ENCODE data around the gene PSMA2.
"Not testable (repeated sequence)": the region's sequence is repeated elsewhere in the genome, so short reads cannot be mapped to it uniquely, and the experiment has no call there.

Gene PSMA2

GRCh38 chr7:42885183-42885582 lies 46.8 kb downstream of the PSMA2 start:
- not testable (repeated sequence) for H3K9ac ChIP-seq (ENCODE audit: low read length in 5 of 5); H3K9me3 ChIP-seq (ENCODE audit: control insufficient read depth in 5 of 5, low read length in 5 of 5); H3K27me3 ChIP-seq (ENCODE audit: control insufficient read depth in 5 of 5, insufficient read depth in 4 of 5, low read length in 5 of 5); H3K27ac ChIP-seq (ENCODE audit: low read depth, low read length); H3K36me3 ChIP-seq (ENCODE audit: control insufficient read depth in 5 of 5, insufficient read depth in 5 of 5, low read length in 5 of 5); H3K4me3 ChIP-seq (ENCODE audit: low read depth in 1 of 5, low read length in 5 of 5)
- H3K4me1 ChIP-seq (ENCODE audit: control insufficient read depth in 5 of 5, insufficient read depth in 5 of 5, low read length in 5 of 5) = peaks cover 0 to 26% (median 16%) of the 10 kb centered on the region in 5 donors

GRCh38 chr7:42883950-42884349 lies 48.0 kb downstream of the PSMA2 start:
- Histone ChIP-seq H3K9me3 (ENCODE audit: control insufficient read depth in 5 of 5, low read length in 5 of 5) (no peaks in the 10 kb centered on the region), H3K9ac (ENCODE audit: low read length in 5 of 5) (no peak overlapping the region), H3K4me3 (ENCODE audit: low read depth in 1 of 5, low read length in 5 of 5) (no peak overlapping the region), H3K27ac (ENCODE audit: low read depth, low read length) (no peak overlapping the region), H3K36me3 (ENCODE audit: control insufficient read depth in 5 of 5, insufficient read depth in 5 of 5, low read length in 5 of 5) (no peaks in the 10 kb centered on the region), H3K27me3 (ENCODE audit: control insufficient read depth in 5 of 5, insufficient read depth in 4 of 5, low read length in 5 of 5) (no peaks in the 10 kb centered on the region), H3K4me1 (ENCODE audit: control insufficient read depth in 5 of 5, insufficient read depth in 5 of 5, low read length in 5 of 5) (peaks cover 0 to 16% (median 15%) of the 10 kb centered on the region in 5 donors)

GRCh38 chr7:42880392-42880791 lies 51.6 kb downstream of the PSMA2 start:
- Histone ChIP-seq H3K4me3 (ENCODE audit: low read depth in 1 of 5, low read length in 5 of 5) (no peak overlapping the region), H3K9me3 (ENCODE audit: control insufficient read depth in 5 of 5, low read length in 5 of 5) (no peaks in the 10 kb centered on the region), H3K9ac (ENCODE audit: low read length in 5 of 5) (no peak overlapping the region), H3K4me1 (ENCODE audit: control insufficient read depth in 5 of 5, insufficient read depth in 5 of 5, low read length in 5 of 5) (peaks cover 0 to 2% (median 0%) of the 10 kb centered on the region in 5 donors), H3K36me3 (ENCODE audit: control insufficient read depth in 5 of 5, insufficient read depth in 5 of 5, low read length in 5 of 5) (no peaks in the 10 kb centered on the region), H3K27me3 (ENCODE audit: control insufficient read depth in 5 of 5, insufficient read depth in 4 of 5, low read length in 5 of 5) (no peaks in the 10 kb centered on the region), H3K27ac (ENCODE audit: low read depth, low read length) (no peak overlapping the region)

- Histone ChIP-seq H3K4me3 (ENCODE audit: low read depth in 1 of 5, low read length in 5 of 5) (no peak overlapping the region), H3K27ac (ENCODE audit: low read depth, low read length) (no peak overlapping the region), H3K4me1 (ENCODE audit: control insufficient read depth in 5 of 5, insufficient read depth in 5 of 5, low read length in 5 of 5) (peaks cover 0 to 2% (median 0%) of the 10 kb centered on the region in 5 donors), H3K27me3 (ENCODE audit: control insufficient read depth in 5 of 5, insufficient read depth in 4 of 5, low read length in 5 of 5) (no peaks in the 10 kb centered on the region), H3K36me3 (ENCODE audit: control insufficient read depth in 5 of 5, insufficient read depth in 5 of 5, low read length in 5 of 5) (no peaks in the 10 kb centered on the region), H3K9ac (ENCODE audit: low read length in 5 of 5) (no peak overlapping the region), H3K9me3 (ENCODE audit: control insufficient read depth in 5 of 5, low read length in 5 of 5) (no peaks in the 10 kb centered on the region)
Measured at GRCh38 chr7:42878303-42878702, 53.7 kb downstream of the PSMA2 start.

- Histone ChIP-seq H3K9me3 (ENCODE audit: control insufficient read depth in 5 of 5, low read length in 5 of 5) (no peaks in the 10 kb centered on the region), H3K27me3 (ENCODE audit: control insufficient read depth in 5 of 5, insufficient read depth in 4 of 5, low read length in 5 of 5) (no peaks in the 10 kb centered on the region), H3K27ac (ENCODE audit: low read depth, low read length) (no peak overlapping the region), H3K9ac (ENCODE audit: low read length in 5 of 5) (no peak overlapping the region), H3K4me1 (ENCODE audit: control insufficient read depth in 5 of 5, insufficient read depth in 5 of 5, low read length in 5 of 5) (peaks cover 0 to 2% (median 0%) of the 10 kb centered on the region in 5 donors), H3K4me3 (ENCODE audit: low read depth in 1 of 5, low read length in 5 of 5) (no peak overlapping the region), H3K36me3 (ENCODE audit: control insufficient read depth in 5 of 5, insufficient read depth in 5 of 5, low read length in 5 of 5) (no peaks in the 10 kb centered on the region)
Measured at GRCh38 chr7:42877862-42878261, 54.1 kb downstream of the PSMA2 start.

- Histone ChIP-seq H3K36me3 (ENCODE audit: control insufficient read depth in 5 of 5, insufficient read depth in 5 of 5, low read length in 5 of 5) (no peaks in the 10 kb centered on the region), H3K9me3 (ENCODE audit: control insufficient read depth in 5 of 5, low read length in 5 of 5) (no peaks in the 10 kb centered on the region), H3K4me1 (ENCODE audit: control insufficient read depth in 5 of 5, insufficient read depth in 5 of 5, low read length in 5 of 5) (peaks cover 0 to 2% (median 0%) of the 10 kb centered on the region in 5 donors), H3K27ac (ENCODE audit: low read depth, low read length) (no peak overlapping the region), H3K4me3 (ENCODE audit: low read depth in 1 of 5, low read length in 5 of 5) (no peak overlapping the region), H3K9ac (ENCODE audit: low read length in 5 of 5) (no peak overlapping the region), H3K27me3 (ENCODE audit: control insufficient read depth in 5 of 5, insufficient read depth in 4 of 5, low read length in 5 of 5) (no peaks in the 10 kb centered on the region)
Measured at GRCh38 chr7:42876182-42877068, 55.5 kb downstream of the PSMA2 start.

- Histone ChIP-seq H3K4me3 (ENCODE audit: low read depth in 1 of 5, low read length in 5 of 5) (no peak overlapping the region), H3K9me3 (ENCODE audit: control insufficient read depth in 5 of 5, low read length in 5 of 5) (peaks cover 0 to 7% (median 0%) of the 10 kb centered on the region in 5 donors), H3K27me3 (ENCODE audit: control insufficient read depth in 5 of 5, insufficient read depth in 4 of 5, low read length in 5 of 5) (peaks cover 0 to 4% (median 0%) of the 10 kb centered on the region in 5 donors), H3K36me3 (ENCODE audit: control insufficient read depth in 5 of 5, insufficient read depth in 5 of 5, low read length in 5 of 5) (no peaks in the 10 kb centered on the region), H3K27ac (ENCODE audit: low read depth, low read length) (no peak overlapping the region), H3K4me1 (ENCODE audit: control insufficient read depth in 5 of 5, insufficient read depth in 5 of 5, low read length in 5 of 5) (no peaks in the 10 kb centered on the region), H3K9ac (ENCODE audit: low read length in 5 of 5) (no peak overlapping the region)
Measured at GRCh38 chr7:42869131-42870020, 62.6 kb downstream of the PSMA2 start.

- H3K4me1 ChIP-seq (ENCODE audit: control insufficient read depth in 5 of 5, insufficient read depth in 5 of 5, low read length in 5 of 5) = no peaks in the 10 kb centered on the region
- no peaks in the 10 kb centered on the region for H3K36me3 ChIP-seq (ENCODE audit: control insufficient read depth in 5 of 5, insufficient read depth in 5 of 5, low read length in 5 of 5)
- peaks cover 0 to 7% (median 0%) of the 10 kb centered on the region in 5 donors for H3K9me3 ChIP-seq (ENCODE audit: control insufficient read depth in 5 of 5, low read length in 5 of 5)
- no peak overlapping the region for H3K9ac ChIP-seq (ENCODE audit: low read length in 5 of 5)
- H3K4me3 ChIP-seq (ENCODE audit: low read depth in 1 of 5, low read length in 5 of 5) = no peak overlapping the region
- H3K27me3 ChIP-seq (ENCODE audit: control insufficient read depth in 5 of 5, insufficient read depth in 4 of 5, low read length in 5 of 5) = peaks cover 0 to 4% (median 0%) of the 10 kb centered on the region in 5 donors
- H3K27ac ChIP-seq (ENCODE audit: low read depth, low read length) = no peak overlapping the region
Measured at GRCh38 chr7:42868480-42868879, 63.5 kb downstream of the PSMA2 start.

All from subcutaneous abdominal adipose tissue (tissue), 5 donors.